HL-60 (cell line): ENCODE data around the gene ZNF579.
A peak's percentile ranks its signal among the peaks of the same experiment; 100 is the strongest.

Source experiments
- DNase-seq, 2 experiments: peaks; one replicate each; pipeline ENCODE4 v3.0.0-alpha.2; 2010 to 2020; ENCODE audit warnings: low read depth in 1 of 2, low spot score in 1 of 2
- H3K27ac ChIP-seq: fragments of 250-450 bp; sonication (Bioruptor Pico); replicated peaks from 2 replicates; pipeline ENCODE4 v1.5.1; 2020; ENCODE audit warnings: mild to moderate bottlenecking, moderate library complexity
- H3K27me3 ChIP-seq: fragments of 250-450 bp; sonication (Bioruptor Pico); 2 replicates; pipeline ENCODE4 v1.5.1; 2021; ENCODE audit warnings: mild to moderate bottlenecking, moderate library complexity; ENCODE audit not compliant: insufficient read depth, poor library complexity, severe bottlenecking
- H3K4me3 ChIP-seq: replicated peaks from 2 replicates; pipeline ENCODE4 v1.5.1; 2011; ENCODE audit warnings: mild to moderate bottlenecking, control low read depth, low read length; ENCODE audit not compliant: insufficient read depth
- CTCF ChIP-seq: IDR thresholded peaks from one replicate; pipeline ENCODE4 v1.5.1; 2011; ENCODE audit warnings: low read length, control low read depth, inconsistent platforms; ENCODE audit not compliant: insufficient read depth
- GABPA ChIP-seq: IDR thresholded peaks from 2 replicates; pipeline ENCODE4 v1.6.1; 2012; ENCODE audit warnings: low read depth
- POLR2AphosphoS5 ChIP-seq: IDR thresholded peaks from 2 replicates; pipeline ENCODE4 v1.6.1; 2012; ENCODE audit warnings: low read depth
- REST ChIP-seq: IDR thresholded peaks from 2 replicates; pipeline ENCODE4 v1.6.1; 2012; ENCODE audit warnings: low read depth; ENCODE audit not compliant: insufficient replicate concordance
- SPI1 ChIP-seq: IDR thresholded peaks from 2 replicates; pipeline ENCODE4 v1.6.1; 2012; ENCODE audit warnings: low read depth, mild to moderate bottlenecking, borderline replicate concordance

Gene ZNF579

GRCh38 chr19:55623561-55623960, 42.9 kb upstream of the ZNF579 start:
- no peak for TF ChIP-seq GABPA
- no peak for TF ChIP-seq POLR2AphosphoS5
- TF ChIP-seq SPI1, result no peak
- TF ChIP-seq REST, result no peak
- TF ChIP-seq CTCF, result no peak
- Histone ChIP-seq H3K4me3 (peak overlapping the region; percentile 20; the same call in 1 of the 2 replicates), H3K27ac (peak overlapping the region; percentile 15), H3K27me3 (no peaks in the 10 kb centered on the region)
- DNase-seq, result no peak

GRCh38 chr19:55623130-55623529, 42.5 kb upstream of the ZNF579 start:
- DNase-seq, result no peak
- Histone ChIP-seq H3K27me3 (no peaks in the 10 kb centered on the region), H3K27ac (no peak overlapping the region), H3K4me3 (no peak overlapping the region)
- TF ChIP-seq GABPA (no peak), SPI1 (no peak), REST (no peak), CTCF (no peak), POLR2AphosphoS5 (no peak)

GRCh38 chr19:55622242-55622969, 41.8 kb upstream of the ZNF579 start:
- TF ChIP-seq POLR2AphosphoS5, result no peak
- TF ChIP-seq SPI1, result no peak
- TF ChIP-seq GABPA, result no peak
- no peak for TF ChIP-seq CTCF
- TF ChIP-seq REST, result no peak
- no peak overlapping the region for H3K27ac ChIP-seq
- no peak overlapping the region for H3K4me3 ChIP-seq
- H3K27me3 ChIP-seq, result no peaks in the 10 kb centered on the region
- no peak for DNase-seq
